Dedifferentiated amniotic fluid mesenchymal stem cell (primary cell): Measurements from ENCODE around the gene SRPK1.

Source experiments
- DNase-seq: peaks from one replicate; pipeline ENCODE4 v3.0.0-alpha.2; 2016; ENCODE audit errors: extremely low spot score

SRPK1 gene

GRCh38 chr6:35817515-35817914 lies 103.4 kb downstream of the SRPK1 start:
- DNase-seq: no peak

- no peak for DNase-seq
These were observed 109.3 kb downstream of the SRPK1 start for GRCh38 chr6:35811699-35811995.

- no peak for DNase-seq
These were observed 109.8 kb downstream of the SRPK1 start for GRCh38 chr6:35810971-35811698.

GRCh38 chr6:35809809-35810208 lies 111.1 kb downstream of the SRPK1 start:
- DNase-seq: no peak

DNA sequence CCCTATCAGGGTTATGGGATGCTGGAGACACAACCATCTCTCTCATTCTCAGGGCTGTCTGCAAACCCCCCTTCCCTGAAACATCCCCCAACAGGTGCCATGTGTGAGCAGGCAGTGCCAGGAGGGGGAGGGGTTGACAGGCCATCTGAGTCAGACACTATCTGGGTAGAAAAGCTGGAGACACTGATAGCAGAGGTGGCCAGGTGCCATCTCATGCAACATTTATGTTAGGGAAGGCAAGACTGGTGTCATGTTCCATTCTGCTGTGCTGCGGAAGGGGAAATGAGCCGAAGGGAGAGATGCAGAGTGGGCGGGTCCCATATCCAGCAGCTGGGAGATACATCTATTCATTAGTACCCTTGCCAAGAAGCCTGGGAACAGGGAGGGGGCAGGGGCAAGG lies 112.2 kb downstream of the SRPK1 start:
- no peak for DNase-seq

GRCh38 chr6:35804996-35805736 lies 115.7 kb downstream of the SRPK1 start, which contains the start of gene LHFPL5:
LHFPL5 (plus strand) TSS chr6:35805352; CDS start chr6:35805671, 319 bp downstream.
- no peak for DNase-seq

- DNase-seq: no peak
These were observed 119.8 kb downstream of the SRPK1 start for GRCh38 chr6:35801148-35801547.

- DNase-seq: no peak
These were observed 122.2 kb downstream of the SRPK1 start for GRCh38 chr6:35798706-35799105.

- no peak for DNase-seq
These were observed 122.9 kb downstream of the SRPK1 start for GRCh38 chr6:35797837-35798526.

- no peak for DNase-seq
These were observed 124.7 kb downstream of the SRPK1 start for GRCh38 chr6:35796236-35796635.

DNA sequence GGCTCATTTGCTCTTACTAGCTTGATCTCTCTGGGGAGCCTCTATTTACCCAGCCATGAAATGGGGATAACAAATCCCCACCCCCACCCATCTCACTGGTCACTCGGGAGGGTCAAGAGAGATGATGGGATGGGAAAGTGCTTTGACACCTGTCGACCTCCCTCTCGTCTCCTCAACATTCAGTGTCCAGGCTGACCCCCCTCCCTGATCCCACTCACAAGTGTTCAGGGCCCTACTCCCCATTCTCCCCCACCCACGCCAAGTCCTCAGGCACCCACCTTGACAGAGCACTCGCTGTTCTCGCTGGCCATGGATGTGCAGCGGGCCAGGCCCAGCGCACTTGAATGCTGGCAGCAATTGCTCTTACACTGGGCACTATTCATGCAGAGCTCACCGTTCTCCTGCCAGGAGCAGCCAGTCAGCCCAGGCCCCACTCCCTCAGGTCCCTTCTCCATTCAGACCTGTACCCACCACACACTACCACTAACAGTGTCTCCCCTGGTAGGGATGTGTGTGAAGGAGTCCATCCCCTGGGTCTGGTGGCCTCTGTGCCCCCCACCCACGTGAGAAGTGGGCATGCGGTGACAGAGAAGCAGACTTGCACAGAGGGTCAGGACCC lies 125.3 kb downstream of the SRPK1 start:
- no peak for DNase-seq

- DNase-seq: no peak
These were observed 126.1 kb downstream of the SRPK1 start for GRCh38 chr6:35794536-35795452.

- no peak for DNase-seq
These were observed 130.2 kb downstream of the SRPK1 start for GRCh38 chr6:35790683-35791082.

DNA sequence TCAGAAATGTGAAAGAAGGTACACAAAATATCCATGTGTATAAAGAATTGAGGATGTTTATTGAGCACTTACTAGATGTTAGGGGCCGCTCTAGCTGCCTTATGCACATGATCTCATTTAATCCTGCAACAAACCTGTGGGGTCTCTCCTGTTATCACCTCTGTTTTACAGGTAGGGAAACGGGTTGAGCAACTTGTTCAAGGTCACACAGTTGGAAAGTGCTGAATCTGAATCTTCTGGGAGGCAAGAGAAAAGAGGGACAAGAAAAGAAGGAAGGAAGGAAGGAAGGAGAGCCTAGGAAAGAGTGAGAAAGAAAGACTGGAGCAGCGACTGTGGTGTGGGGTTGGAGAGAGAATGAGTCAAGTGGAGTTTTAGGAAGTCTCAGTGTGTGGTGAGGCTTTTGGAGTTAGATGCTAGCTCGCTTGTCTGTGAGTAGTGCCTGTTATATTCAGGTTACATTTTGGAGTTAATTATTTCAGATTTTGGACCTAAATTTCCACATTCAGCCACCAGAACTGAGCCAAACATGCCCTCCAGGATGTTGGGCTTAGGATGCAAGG lies 132.4 kb downstream of the SRPK1 start:
- no peak for DNase-seq

DNA sequence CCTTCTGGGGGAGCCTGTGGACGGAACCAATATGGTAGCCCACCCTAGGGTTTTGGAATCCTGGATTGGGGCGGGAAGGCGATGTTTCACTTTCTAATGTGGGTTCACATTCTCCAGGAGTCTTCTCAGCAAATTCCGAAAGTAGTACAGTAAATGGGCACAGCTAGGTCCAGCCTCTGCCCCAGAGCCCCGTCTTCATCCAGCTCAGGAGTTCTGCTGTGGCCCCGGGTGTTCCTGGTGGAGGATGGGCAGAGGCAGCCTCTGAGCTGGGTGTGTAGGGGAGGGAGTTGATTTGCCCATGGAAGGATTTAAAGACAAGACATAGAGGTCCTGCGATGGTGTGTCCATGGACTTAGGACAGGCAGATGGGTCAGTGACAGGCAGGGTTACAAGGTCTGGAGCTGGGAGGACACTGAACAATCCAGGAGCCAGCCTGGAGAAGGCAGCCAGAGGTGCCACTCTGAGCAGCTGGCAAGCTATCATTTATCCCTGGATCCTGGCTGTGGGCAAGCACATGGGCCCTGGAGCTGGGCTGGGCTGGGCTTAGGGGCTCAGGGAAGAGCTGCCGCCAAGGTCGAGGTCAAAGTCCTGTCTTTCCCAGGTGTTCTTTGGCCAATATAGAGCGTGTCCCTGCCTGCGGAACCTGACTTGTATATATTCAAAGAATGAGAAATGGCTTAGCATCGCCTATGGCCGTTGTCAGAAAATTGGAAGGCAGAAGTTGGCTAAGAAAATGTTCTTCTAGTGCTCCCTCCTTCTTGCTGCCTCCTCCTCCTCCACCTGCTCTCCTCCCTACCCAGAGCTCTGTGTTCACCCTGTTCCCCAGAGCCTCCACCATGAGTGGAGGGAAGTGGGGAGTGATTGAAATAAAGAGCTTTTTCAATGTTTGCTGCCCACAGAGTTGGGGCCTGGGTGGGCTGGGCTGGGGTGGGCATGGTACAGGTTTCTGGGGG lies 133.4 kb downstream of the SRPK1 start:
- DNase-seq: no peak

- no peak for DNase-seq
These were observed 134.1 kb downstream of the SRPK1 start for GRCh38 chr6:35786810-35787209.

DNA sequence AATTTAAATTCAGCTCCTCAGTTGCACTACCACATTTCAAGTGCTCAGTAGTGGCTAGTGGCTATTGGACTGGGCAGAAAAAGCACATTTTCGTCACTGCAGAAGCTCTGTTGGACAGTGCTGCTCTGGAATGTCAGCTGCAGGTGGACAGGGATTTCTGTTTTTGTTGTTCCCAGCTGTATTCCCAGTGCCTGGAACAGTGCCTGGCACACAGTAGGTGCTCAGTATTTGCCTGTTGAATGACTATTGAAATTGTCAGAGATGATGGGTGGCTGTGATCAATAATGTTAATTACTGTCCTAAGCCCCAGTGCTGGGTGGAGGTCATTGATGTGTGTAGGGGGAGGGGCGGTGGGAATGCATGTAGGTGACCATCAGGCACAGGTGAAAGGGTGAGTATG lies 134.6 kb downstream of the SRPK1 start:
- no peak for DNase-seq

DNA sequence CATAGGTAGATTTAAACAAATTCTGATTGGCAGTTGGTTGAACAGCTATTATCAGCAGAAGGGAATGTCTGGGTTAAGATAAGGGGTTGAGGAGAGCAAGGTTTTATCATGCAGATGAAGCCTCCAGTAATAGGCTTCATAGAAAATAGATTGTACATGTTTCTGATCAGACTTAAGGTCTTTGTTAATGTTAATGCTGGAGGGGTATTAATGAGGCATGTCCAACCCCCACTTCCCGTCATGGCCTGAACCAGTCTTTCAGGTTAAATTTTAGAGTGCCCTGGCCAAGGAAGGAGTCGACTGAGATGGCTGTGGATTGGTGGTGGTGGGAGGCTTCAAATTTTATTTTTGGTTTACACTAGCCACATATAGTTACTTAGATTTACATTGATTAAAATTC lies 136.7 kb downstream of the SRPK1 start:
- no peak for DNase-seq
